Ecto neural progenitor cell (in vitro differentiated cells): ENCODE measurements around the gene HOXA5.

Experiments
- DNase-seq: peaks from one replicate; pipeline ENCODE4 v3.0.0-alpha.2; 2018; ENCODE audit warnings: low spot score

Gene HOXA5

DNA sequence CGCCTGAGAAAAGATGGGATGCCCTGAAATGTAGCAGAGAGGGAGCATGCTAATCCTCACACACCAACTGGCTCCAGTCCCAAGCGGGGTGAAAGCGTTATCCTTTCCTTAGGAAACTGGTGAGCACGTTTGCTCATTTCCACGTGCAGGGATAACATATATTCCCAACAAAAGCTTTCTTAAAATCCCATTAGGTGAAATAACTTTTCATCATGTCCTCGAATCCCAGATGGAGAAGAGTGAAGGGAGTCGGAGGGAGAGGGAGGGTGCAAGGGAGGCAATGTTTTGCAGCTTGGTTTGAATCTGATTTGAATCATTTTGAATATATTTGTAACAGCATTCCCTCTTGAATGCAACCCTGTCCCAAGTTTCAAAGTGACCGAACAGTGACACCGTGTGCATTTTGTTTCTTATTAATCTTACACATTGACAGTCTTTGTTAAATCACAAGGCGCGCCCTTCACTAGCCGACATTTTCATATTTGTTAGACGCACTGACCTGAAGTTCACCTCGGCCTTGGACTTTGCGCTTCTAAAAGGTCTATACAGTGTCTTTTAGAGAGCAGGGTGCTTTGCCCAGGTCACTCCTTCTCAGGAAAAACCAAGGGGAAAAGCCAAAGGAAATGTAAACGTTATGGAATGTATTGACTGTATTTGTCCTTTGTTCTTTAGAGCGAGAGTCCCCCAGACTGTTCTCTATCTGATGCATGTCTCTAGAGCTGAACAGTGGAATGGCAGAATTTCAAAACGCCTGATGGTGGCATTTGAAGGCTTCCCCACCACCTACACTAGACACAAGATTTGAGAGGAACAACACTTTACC, 9.9 kb downstream of the HOXA5 start:
- DNase-seq, result peak; percentile 23

DNA sequence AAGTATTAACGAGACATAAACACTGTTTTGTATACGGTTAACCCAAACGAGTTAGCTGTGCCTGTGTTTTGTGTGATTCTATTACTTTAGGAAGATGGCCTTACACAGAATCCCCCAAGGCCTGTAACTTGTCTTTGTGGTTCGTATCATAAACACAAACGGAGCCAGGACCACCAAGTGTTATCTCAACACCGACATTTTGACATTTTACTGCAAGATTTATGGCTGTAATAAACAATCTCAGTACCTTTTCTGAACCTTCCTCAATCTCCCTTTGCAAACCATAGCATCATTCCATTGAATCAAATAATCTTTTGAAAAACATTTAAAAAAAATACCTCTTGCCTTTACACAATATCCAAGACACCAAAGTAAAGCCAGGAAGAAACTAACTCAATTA, 10.5 kb downstream of the HOXA5 start:
- DNase-seq, result no peak

DNA sequence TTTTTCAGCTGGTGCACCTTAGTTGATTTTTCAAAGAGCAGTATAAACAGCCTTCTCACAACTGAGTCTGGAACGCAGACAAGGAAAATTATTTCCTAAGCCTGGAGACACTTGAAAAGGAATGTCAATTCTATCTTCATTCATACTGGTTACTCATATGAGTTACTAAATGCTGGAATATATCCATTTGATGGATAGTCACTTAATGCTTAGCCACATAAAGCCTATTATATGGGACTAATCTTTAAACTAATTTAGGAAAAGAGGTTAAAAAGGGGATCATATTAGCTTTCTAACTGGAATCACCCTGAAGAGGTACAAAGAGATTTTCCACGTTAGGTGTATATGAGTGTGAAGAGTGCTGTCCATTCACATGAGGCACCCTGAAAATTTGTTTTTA, 11.3 kb downstream of the HOXA5 start:
- no peak for DNase-seq

DNA sequence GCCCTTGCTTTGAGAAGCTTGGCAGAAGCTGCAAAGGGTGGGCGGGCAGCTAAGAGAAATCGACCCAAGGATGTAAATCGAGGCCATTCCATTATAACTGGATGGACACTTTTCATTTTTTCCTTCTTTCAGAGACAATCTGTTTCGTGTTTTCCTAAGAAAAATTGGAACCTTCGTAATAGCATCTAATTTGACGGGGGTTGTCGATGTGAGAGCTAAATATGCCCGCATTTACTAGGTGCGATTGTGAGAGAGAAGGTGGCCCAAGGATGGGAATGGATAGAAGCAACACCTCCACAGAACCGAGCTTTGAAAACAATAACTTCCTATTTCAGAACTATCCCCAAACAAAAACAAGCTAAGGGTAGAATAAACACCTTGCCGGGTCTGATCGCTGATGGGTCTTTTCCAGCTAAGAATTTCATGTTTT, 12.1 kb downstream of the HOXA5 start:
- no peak for DNase-seq

DNA sequence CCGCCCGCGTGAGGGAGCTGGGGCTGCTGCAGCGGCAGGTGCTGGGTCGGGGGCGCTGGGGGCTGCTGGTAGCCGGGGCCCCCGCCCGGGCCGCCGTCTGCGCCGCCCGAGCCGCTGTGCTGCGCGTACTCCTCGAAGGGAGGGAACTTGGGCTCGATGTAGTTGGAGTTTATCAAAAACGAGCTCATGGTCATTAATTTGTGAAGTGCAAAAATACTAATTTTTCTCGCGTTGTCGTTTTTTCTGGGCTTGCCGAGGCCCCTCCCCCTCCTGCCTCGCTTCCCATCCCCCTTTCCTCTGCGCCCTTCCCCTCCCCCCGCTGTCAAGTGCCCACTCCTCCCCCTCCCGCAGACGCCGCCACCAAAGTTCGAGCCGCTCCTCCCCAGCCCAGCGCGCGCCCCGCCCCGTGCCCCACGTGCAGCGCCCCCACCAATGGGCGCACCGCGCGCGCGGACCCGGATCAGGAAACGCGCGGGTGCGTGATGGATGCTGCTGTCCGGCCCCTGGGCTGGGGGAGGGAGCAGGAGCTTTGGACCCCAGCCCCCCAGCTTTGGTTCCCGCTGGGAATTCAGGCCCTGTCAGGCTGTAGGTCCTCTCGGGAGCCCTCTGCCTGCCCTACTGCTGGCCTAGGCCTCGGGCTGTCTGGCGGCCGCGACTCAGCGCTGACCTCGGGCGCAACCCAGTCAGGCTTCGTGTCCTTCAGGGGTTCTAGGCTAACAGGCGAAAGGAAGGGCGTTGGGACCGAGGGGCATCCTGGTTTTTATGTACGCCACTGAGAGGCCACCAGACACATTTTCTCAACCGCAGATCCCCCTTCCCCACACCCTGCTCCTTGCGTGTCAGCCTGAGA, 12.7 kb downstream of the HOXA5 start, which contains the start of gene HOXA4:
TSS of gene HOXA4 (minus strand) at position 218 of the 850 bp plus-strand sequence. CDS start at position 194, 24 bp downstream.
- peak; percentile 82 for DNase-seq

DNA sequence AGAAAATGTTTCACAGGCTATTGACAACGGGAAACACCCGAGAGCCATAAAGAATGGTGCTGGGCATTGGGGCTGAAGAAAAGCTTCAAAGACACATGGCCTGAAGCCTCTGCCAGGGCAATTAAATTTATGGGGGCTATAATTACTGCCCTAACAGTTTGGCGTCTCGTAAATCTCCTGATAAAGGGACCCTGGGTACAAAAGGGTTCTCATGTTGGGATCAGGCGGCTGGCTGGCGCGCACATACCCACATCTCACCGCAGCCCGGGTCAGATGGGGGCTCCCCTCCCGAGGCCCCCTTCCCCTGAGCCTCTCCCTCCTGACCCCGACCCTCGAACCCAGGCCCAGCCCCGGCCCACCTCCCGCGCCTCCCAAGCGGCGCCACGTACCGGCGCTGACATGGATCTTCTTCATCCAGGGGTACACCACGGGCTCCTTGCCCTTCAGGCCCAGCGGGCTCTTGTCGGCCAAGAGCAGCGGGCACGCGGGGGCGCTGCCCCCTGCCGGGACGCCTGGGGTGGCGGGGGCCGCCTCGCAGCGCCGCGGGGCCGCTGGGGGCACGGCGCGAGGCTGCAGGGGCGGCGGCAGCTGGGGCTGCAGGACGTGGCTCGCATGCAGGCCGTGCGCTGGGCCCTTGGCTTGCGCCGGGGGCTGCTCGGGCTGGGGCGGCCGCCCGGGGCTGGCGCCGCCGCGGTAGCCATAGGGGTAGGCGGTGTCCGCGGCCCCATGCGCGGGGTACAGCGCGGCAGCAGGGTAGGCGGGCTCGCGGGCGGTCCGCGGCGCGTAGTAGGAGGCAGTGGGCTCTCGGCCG, 13.5 kb downstream of the HOXA5 start:
- peak; percentile 49 for DNase-seq

DNA sequence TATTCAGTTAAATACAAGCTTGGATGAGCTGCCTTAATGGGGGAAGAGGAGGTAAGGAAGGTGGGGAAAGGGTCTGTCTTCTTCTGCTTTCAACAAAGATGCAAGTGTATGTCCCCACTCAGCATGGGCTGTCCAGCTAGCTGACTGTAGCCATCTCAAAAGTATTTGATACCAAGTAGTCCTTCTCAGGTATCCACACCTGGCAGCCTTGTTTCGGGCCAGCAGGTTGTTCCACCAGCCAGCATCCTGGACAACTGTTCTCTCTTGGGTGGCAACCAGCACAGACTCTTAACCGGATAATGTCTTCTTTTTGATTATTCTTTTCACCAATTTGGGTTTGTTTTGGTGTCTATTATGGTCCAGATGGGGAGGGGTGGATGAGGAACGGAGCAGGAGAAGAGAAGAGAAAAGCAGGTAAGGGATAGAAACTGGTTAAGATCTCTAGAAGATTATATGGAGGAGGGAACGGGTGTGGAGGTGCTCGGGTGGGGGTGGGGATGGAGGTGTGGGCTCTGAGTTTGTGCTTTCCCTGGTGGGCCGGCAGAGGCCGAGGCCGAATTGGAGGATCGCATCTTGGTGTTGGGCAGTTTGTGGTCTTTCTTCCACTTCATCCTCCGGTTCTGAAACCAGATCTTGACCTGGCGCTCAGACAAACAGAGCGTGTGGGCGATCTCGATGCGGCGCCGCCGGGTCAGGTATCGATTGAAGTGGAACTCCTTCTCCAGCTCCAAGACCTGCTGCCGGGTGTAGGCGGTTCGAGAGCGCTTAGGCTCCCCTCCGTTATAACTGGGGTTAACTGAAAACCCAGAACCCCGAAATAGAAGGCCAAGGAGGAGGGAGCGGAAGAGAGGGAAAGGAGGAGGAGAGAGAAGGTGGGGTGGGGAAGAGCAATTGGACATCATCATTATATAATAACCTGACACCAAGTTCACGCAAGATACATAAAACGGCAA, 14.4 kb downstream of the HOXA5 start:
- peak; percentile 42 for DNase-seq

DNA sequence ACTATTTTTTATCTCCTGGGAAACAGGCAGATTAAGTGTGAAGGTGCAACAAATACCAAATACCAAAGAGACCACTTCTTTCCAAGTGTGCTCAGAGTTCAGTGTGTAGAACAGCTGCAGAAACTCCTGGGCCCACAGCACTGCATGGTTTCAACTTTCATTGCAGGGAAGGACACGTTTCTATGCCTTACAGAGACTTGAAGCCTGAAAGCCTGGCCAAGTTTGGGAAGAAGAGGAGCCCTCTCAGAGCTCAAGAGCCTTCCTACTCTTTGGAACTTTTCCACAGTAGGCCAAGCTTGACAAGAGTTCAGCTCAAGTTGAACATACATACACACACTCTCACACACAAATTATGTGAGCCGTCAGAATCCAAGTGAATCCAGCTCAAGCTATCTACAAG, 15.4 kb downstream of the HOXA5 start:
- DNase-seq, result peak; percentile 23

DNA sequence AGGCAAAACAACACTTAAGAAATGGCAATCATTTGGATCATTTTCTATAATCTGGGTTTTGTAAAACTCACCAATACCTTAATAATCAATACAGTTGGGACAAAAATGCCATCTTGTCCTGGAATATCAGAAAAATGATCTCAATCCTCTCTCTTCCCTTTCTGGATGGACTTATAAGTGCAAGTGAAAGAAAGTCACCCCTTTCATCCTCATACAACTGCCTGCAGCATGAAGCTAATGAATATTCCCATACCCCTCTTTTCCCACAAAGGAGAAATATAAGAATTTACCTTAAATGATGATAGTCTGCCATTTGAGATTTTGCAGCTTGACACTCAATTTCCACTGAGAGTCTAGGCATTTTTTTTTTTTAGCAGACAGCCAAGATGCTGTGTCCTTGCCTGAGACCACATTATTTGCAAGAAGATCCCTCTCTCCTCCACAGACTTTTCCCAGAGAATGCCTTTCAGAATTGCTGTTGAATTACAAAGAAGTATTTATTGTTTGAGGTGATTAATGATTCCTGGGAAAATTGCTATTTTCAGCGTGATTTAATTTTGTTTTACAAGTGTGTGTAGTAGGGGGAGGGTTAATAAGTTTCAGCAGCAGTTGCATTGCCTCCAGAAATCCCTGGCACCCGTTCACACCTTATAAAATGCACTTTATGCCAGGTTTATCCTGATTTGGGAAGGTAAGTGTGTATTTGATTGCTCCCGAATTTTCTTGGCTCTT, 16.7 kb downstream of the HOXA5 start:
- DNase-seq, result no peak

DNA sequence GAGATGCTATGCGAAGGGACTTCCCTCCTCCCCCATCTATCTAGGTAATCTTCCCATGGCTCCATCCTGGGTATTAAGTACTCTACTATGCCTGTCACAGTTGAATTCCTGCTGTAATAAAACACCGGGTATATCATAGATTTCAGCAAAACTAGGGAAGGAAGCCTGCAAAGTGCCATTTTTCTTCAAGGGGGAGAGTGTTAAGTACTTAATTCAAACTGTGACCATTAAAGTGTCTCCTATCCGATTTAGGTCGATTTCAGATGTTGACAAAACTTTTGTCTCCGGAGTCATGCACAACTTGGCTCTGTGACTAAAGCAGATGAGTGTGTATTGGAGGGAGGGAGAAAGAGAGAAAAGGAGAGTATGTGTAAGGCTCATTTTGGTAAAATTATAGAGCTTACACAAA, 17.5 kb downstream of the HOXA5 start:
- DNase-seq, result no peak

DNA sequence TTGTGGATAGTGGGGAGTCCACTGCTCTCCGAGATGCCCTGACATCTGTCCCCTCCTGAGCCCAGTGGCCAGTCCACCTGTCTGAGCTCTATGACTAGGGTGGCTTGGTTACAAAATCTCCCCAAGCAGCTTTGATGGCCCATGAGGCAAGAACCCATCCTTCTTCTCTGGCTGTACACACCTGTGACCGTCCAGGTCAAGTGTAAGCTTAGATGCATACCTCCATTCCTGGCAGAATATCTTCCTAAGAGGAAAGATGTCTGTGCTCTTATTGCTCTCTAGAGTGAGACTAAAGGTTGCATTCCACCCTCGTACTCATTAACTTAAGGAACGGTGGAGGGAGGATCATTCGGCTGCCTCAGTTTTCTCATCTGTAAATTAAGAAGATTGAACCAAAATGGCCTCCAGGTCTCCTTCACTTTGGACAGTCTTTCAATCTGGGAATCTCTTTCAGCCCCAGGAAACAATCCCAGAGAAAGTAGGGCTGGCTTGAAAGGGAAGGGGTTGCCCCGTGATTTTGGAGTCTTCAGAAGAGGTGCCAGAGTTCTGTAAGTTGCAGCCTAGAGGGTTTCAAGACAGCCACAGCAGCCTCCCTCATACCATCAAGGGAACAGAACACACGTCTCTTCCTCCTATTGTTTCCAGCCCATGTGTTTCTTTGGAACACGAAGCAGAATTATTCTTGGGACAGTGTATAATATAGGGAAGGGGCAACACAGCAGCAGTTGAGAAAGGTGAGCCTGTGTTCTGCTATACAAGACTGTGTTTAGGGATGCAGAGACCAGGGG, 18.4 kb downstream of the HOXA5 start:
- peak; percentile 32 for DNase-seq

DNA sequence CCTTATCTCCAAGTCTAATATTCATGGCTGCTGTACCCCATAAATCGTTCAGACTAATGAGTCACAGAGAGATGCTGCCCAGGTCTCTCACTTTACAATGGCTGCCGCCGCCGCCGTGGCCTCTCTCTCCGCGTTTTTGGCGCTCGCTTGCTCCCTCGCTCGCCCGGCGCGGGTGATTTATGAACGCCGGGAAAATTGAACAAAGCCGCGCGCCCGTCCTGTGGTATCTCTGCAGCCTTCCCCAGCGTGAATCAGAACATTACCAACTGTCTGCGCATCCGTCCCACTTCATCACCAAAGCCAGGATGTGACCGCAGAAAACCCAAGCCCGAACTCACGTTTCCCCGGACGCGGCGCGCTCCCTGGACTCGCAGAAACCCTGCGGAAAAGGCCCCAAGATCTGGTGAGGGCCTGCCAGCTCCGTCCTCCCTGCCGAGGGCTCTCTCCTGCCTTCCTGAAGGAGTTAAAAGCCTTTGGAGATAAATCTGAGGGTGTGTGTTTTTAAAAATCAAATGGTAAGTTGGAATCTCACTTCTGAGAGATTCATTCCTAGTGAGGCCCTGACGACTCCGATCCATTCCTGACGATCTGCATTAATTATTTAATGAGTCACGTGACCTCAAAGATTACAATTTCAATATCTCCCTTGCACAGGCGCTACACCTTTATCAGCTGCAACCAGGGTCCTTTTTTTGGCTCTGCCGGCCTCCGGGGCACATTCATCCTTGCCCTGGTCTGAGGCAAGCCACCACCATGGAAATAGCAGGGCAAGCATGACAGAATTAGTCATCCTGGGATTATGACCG, 19.2 kb downstream of the HOXA5 start:
- peak; percentile 38 for DNase-seq

DNA sequence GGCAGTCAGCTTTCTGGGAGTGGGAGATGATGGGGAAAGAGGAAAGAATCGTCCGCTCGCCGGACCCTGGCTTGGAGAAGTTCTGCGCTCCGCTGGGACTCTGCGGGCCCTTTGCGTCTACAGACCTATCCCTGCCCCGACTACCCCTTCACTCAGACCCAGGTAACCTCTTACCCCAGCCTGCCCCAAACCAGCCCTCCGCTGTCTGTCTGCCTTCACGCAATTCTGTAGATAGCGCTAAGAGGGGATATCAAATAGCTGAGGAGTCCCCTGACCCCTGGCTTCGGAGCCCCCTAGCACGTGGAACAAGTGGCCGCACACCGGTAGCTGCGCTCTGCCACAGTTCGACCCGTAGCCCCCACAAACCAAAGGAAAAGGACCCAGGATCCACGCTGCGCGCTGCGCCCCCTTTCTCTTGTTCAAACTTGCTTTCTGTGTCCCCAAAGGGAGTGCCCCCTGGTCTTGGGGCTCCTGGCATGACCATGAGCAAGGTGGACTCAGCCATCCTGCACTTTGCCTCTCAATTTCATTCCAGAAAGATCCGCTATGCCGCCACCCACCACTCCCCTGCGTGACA, 19.9 kb downstream of the HOXA5 start:
- DNase-seq, result peak; percentile 46

DNA sequence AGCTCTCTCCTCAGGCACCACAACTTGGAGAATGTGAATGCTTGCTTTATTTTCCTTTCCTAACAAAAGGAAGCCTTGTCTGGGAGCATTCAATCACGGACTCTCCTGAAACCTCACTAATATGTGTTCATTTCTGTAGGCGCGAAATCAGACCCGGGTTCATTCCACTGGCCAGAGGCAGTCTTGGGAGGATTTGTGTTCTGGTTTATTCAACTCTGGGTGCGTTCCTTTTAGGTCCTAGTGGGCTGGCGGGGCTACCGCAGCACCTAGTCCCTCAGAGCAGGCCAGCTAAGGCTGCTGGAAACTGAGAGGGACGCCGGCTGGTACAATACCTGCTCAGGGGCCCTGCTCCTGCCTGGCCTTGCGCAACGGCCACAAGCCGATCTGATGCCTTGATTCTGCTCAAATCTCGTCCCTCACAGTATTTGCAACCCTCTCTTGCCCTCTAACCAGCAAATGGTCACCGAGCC, 20.4 kb downstream of the HOXA5 start:
- peak; percentile 11 for DNase-seq

DNA sequence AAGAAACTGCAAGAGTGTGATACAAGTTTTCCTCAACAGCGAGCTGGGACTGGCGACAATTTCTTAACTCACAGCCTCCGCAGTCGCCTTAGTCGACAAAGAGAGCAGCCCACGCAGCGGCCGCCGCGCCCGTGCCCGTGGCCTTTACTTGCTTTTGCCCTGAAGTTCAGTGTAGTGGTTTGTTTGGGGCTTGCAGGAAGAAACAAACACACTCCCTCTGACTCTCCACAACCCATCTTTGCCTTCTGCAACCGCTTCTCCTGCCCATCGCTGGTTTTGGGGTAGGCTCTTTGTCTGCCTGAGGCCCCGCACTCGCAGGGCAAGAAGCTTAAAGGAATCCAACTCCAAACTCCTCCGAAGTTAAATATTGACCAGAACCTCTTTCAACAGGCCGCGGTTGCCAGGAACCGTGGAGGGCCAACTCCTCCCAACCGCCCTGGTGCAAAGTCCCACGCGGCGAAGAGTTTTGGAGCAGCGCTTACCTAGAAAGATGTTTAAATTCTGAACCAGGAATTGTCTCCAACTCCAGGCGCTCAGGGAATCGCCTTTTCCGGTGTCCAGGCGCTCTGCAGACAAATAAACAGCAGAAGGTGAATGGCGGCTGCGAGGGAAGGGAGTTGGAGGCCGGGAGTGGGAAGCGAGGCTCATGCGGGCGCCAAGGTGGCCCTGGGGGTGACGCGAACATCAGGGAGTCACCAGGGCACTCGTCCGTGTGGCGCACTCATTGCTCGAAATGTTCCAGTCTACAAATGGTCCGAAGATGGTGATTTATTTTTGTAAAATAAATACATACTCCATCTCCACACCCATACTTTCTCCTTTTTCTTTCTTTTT, 21.2 kb downstream of the HOXA5 start:
- DNase-seq, result peak; percentile 42

DNA sequence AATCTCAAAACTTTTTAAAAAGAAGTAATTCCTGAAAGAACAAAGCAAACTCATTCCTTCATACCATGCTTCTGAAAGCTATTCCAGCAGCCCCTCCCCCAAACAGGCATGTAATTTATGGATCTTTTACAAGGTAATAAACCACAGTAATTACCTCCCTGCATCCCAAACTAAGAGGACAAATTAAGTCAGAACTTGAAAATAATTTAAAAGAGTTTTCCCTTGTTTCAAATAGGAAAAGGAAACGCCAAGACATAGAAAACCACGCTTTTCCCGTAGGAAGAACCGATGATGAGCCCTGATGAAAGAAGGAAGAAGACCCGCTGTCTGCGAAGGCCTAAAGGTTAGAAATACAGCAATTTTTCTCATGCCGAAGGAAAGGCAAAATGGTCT, 21.8 kb downstream of the HOXA5 start:
- no peak for DNase-seq

DNA sequence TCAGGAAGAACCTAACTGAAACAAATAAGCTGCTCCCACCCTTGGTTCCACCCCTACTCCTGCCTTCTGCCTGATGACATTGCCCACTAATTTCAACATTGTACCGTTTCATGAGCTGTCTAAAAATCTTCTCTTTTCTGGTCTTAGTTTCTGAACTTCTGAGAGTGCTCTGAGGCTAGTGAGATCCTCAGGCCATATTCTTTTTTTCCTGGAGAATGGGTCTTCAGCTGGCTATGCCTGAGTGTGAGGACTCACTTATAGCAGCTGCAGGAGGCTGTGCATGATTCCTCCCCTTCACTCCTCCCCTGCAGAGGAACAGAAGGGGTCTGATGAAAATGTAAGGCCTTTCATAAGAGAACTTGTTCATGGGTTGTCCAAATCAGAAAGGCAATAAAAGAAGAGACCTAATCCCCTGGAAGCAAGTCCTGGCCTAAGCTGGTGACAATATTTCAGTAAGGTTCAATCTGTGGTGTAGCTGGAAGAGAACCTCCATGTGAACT, 24.0 kb downstream of the HOXA5 start:
- DNase-seq, result peak; percentile 17
